NCI-H526 (cell line): ENCODE data around the gene NDUFAB1.
"Not testable (repeated sequence)": the region's sequence is repeated elsewhere in the genome, so short reads cannot be mapped to it uniquely, and the experiment has no call there.

ENCODE experiments used
- DNase-seq, 2 experiments: peaks; one replicate each; lab custom pipeline; 2025; lab: John Stamatoyannopoulos, UW

Gene NDUFAB1

DNA sequence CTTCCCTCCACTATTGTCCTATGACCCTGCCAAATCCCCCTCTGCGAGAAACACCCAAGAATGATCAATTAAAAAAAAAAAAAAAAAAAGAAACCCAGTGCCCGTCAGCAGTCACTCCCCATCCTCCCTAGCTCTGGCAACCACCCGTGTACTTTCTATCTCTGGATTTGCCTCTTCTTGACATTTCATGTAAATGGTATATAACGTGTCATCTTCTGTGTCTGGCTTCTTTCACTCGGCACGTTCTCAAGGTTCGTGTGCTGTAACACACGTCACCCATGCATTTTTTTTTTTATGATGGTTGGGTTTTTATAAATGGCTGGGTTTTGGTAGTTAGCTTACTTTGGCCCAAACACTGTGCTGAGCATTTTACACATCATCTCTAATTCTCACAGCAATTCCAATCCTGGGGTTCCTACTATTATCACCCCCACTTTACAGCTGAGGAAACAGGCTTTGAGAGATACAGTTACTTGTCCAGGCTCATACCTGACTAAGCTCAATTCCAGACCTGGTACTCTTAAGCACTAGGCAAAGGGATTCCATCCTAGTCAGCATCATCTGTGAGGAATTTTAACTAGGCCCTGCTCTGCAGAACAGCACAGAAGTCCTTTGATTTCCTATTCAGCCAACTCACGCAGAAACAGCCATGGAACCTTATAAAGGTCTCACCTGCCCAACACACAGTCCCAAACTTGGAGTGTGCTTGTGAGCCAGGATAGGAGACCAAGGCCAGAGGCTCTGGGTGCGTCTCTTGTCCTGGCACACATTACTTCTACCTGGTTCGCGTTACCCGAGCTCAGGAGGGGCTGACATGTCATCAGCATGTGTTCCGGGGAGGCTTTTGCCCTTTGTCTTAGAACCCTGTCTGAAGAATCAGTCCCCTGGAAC lies 11.7 kb downstream of the NDUFAB1 start:
- DNase-seq = no peak

DNA sequence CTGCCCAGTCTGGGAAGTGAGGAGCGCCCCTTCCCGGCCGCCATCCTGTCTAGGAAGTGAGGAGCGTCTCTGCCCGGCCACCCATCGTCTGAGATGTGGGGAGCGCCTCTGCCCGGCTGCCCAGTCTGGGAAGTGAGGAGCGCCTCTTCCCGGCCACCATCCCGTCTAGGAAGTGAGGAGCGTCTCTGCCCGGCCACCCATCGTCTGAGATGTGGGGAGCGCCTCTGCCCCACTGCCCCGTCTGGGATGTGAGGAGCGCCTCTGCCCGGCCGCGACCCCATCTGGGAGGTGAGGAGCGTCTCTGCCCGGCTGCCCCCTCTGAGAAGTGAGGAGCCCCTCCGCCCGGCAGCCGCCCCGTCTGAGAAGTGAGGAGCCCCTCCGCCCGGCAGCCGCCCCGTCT lies 12.8 kb downstream of the NDUFAB1 start:
- not testable (repeated sequence) for DNase-seq

DNA sequence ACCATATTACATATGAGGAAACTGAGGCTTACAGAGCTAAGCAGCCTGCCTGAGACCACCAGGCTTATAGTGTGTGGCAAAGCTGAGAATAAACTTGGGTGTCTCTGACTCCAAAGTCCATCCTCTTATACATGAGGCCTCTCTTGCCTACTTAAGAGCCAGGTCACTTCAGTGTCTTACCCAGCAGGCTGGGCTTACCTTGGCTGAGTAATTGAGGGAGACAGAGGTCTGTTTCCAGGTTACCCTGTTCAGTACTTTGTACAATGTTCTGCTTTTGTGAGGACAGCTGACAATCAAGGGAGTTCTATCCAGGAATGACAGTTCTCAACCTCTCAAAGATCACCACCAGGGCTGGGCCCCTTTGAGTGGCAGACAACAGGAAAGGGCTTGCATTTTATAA lies 14.4 kb downstream of the NDUFAB1 start:
- DNase-seq = no peak

DNA sequence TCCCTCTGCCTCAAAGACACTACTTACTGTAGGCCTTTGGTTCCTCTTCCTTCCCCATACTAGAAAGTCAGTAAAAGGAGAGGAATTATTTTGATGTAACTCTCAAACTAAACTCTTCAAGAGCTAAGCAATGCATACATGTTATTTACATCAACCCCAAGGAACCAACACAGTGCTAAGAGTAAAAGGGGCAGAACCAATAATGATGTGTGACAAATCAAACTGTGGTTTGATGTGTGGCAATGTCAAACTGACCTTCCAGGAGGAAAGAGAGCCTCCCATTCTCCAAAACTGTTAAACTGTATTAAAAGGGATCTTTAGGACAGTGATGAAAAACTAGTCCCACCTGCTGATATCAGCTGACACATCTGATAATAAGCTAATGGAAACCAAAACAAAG lies 15.7 kb downstream of the NDUFAB1 start:
- no peak for DNase-seq

DNA sequence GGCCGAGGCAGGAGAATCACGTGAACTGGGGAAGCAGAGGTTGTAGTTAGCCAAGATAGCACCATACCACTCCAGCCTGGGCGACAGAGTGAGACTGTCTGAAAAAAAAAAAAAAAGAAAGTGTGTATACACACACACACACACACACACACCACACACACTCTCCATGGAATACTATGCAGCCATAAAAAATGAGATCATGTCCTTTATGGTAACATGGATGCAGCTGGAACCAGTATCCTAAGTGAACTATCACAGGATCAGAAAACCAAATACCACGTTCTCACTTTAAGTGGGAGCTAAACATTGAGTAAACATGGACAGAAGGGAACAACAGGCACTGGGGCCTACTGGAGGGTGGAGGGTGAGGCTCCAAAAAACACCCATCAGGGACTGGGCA lies 16.7 kb downstream of the NDUFAB1 start:
- DNase-seq = no peak

DNA sequence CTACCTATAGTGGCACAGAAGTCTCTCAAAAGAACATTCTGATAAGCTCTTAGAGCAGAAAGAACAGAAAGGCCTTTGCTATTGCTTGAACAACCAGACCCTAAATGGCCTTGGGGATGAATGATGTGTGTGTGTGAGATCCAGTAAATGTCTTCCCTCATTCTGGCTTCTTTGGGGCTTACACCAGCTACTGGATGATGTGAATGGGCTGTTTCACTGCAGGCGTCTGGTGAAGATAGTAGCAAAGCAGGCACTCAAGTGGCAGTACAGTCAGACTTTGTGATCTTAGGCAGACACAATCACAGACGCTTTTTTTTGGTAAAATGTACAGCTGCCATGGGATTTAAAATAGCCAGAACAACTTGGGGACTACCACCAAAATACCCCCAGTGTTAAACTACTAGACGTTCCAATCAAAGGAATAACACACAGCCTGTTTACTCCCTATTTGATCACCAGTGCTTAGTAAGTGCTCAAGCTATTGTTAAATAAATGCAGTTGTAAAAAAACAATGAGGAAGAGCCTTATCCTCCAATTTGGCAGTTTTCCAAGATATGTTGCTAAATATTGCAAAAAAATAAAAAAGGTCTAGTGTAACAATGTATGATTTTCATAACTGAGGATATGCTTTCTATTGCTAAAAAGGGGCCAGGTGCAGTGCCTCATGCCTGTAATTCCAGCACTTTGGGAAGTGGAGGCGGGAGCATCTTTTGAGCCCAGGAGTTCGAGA lies 17.9 kb downstream of the NDUFAB1 start:
- DNase-seq = no peak

DNA sequence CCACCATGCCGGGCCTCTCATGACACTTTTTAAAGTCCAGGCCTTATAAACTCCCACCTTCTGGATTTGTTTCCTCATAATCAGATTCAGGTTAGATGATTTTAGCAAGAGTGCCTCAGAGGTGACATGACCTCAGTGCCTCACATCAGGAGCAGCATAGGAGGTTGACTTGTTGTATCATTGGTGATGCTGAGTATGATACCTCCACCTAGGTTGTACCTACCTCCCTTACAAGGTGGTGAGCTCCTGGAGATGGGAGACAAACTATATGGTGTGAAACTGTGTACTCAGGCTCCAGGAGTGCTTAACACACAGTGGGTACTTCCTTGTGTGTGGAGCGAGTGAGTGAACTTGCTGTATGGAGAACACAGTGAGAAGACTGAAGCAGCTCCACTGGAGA lies 18.6 kb downstream of the NDUFAB1 start:
- no peak for DNase-seq

DNA sequence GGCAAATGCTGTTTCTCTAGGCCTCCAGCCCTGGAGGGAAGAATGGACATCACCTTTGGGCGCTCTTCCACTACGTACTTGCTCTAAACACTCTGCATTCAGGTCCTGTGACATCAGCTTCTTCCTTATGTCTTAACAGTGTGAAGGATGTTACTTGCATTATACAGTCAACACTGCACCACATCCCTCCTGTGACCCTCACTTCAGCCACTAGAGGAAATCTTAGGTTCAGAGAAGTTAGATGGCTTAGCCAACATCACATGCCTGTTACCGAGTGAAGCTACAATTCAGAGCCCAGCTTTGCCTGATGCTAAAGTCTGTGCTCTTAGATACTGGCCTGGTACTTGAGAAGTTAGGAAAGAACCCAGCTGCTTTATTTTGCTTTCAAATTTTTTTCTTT lies 20.3 kb downstream of the NDUFAB1 start:
- no peak for DNase-seq

DNA sequence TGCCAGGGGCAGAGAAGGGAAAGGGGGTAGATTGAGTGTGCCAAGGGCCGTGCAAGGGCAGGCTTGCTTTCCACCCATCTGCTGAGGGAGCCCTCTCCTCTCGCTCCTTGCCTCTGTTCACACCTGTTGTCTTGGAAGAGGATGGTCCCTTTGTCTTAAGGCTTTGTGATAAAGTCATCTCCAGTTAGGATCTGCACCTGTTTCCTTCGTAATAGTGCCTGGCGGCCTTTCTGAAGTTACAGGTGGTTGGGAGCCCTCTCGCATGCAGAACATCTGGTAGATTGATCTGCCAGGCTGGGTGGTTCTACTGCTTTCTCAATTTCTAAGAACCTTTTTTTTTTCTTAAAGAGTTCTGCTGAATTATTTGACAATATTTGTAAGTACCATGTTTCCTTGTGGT lies 22.3 kb downstream of the NDUFAB1 start:
- no peak for DNase-seq

DNA sequence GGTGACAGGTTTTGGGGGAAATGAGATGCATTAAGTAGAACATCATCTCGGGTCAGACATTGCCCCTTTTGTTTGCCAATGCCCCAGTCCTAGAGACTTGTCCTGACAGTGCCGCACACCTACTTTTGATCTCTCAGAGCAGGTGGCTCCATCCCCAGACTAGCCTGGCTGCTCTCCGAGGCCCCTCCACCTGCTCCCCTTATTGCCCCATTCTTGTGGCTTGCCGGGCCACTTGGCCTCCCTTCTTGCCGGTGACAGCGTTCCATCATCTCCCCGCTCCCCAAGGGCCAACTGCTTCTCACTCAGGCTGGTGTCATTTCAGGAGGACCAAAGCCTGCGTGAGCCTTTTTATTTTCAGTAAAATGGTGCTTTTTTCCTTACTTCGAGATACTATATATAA lies 23.7 kb downstream of the NDUFAB1 start:
- DNase-seq = no peak

DNA sequence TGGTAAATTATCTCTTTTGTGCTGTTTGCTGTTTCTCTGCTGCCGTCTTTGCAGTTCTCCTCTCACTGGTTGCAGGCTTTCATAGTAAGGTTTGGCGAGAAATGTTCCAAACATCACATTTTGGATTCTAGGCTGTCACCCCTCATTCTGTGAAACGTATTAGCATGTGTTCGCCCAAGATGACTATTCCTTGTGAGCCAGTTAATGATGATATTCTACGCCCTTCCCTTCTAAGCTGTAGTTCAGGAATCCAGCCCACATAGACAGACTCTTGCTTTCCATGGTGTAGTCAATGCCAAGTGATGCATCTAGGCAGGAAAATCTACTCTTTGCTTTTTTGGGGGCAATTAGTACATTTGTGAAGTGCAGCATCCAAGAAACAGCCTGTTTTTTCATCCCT lies 24.2 kb downstream of the NDUFAB1 start:
- no peak for DNase-seq

DNA sequence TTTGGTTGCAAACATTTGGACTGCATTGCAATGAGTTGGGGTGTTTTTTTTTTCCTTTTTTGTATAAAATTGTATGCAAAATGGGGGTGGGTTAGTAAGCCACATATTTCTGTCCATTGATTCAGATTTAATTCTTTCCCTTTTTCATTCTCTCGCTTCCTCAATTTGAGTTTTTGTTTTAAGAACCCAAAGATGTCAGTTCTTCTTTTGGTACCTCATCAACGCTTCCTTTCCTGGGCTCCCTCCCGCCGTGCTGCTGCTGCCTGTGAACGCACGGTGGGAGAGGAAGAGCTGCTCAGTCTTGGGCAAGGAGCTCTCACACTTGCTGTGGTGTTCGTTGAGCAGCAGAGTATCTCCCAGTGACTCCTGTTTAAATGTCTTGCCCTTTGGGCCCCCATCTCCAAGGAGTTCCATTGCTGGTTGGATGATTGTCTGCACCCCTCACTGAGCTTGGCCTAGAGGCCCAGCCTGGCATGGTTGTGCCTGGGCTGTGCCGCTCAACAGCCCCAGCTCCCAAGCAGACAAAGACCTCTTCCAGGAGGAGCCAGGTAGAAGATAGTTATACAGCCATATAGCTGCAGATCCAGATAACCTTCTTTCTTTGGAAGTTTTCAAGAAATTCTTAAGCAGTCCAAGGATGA lies 25.0 kb downstream of the NDUFAB1 start:
- no peak for DNase-seq

DNA sequence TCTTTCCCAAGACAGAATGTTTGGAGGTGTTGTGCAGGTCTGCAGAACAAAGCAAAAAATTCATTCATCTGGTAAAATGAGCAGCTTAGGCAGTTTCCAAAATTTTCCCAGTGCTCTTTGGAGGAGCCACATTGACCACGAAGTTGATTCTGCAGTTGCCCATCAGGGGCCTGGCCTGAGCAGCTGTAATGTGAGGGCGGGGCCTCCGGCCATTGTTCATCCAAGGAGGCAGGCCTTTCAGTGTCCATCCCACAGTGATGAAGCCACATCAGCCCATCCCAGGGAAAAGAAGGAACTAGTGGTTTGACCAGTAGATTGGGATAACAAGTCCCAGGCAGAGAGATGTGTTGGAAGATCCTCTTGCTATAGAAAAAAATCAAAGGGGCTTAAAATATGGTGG lies 28.5 kb downstream of the NDUFAB1 start:
- DNase-seq = no peak

DNA sequence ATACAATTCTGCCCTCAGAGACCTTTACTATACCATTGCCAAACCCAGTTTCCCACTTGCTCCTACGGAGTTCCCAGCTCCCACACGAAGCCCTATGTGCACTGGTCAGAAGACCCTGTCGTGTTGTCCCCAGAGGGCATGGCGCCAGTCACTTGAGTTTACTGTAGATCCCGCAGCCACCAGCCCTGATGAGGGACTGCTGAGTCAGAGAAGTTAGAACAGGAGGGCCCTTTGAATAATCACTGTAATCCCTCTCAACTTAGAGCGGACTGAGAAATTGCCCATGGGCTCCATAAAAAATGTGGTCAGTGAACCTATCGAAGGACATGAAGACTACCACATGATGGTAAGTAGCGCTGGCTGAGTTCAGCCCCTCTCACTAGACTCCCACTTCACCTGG lies 29.4 kb downstream of the NDUFAB1 start:
- DNase-seq = no peak

DNA sequence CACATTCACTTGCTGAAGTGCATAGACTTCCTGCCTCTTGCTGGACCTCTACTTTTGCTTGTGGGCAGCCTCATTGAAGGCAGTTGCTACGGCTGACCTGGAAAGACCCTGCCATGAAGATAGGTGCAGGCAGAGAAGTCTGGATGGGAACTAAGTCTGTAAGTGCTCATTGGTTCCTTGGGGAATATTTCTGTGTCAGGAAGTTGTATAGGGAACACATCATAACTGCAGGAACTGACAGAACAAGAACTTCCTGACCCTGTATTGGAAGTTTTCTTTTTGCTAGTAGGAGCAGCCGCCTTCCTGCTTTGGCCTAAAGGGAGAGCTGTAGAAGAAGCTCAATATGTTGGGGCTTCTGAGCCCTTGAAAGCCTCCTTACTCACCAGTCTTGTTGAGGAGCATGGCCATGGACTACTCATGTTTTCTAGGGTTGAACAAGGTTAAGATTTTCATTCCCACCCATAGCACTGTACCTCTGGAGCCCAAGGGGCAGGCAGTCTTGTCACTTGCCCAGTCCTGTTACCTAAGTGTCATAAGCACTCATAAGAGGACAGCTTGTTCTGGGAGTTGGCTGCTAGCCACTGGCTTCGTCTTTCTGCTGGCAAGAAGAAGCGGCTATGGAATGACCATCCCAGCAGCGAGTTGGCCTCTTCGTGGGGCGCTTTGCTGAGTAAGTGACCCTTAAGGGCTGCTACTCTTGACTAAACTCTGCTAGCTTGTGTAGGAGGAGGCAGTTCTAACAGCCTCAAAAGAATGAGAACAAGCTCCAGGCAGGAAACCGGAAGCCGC lies 31.3 kb downstream of the NDUFAB1 start:
- DNase-seq = no peak

DNA sequence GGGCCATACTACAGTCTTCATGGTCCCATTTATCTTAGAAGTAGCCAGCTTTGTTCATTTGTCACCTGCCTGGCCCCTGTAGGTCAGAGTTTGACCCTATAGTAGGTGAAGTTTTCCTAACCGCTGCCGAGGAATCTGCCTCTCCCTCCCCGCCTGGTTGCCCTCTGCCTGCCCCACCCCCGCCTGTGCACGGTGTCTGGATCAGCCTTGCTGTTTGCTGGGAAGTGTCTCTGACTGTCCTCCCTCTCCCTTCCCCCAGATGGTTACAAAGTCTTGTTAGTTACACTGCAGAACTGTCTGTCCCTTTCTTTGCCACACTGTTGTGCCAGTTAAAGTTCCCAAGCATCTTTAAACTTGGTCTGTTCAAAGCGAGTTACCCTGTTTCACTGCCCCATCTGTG lies 32.9 kb downstream of the NDUFAB1 start:
- DNase-seq = no peak

DNA sequence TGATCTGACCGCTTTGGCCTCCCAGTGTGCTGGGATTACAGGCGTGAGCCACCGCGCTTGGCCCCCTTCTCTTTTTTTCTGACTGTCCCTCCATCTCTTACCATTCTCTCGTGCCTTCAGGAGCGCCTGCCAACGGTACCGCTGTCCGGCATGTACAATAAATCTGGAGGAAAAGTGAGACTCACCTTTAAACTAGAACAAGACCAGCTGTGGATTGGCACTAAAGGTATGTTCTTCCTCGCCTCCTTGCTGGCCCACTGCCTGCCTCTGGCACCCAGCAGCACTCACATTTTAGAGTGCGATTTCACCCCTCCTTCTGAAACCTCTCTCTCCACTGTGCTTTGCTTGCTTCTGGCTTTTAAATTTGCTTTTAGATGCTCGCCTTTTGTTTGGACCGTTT lies 33.6 kb downstream of the NDUFAB1 start:
- DNase-seq = no peak

DNA sequence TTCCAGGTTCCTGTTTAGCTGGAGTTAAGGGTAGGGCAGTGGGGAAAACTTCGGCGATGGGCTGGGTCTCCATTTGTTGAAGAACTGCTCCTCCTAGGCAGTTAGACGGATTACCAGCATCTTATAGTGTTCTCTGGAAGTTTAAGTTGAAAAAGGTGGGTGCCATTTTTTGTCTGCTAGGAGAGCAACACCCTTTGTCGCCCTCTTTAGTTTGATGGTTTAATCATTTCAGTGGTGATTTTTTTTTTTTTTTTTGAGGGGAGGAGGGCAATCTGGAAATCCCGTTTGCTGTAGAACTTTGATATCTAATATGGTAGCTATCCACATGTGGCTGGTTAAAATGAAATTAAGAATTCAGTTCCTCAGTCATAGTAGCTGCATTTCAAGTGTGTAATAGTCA lies 34.5 kb downstream of the NDUFAB1 start:
- no peak for DNase-seq

DNA sequence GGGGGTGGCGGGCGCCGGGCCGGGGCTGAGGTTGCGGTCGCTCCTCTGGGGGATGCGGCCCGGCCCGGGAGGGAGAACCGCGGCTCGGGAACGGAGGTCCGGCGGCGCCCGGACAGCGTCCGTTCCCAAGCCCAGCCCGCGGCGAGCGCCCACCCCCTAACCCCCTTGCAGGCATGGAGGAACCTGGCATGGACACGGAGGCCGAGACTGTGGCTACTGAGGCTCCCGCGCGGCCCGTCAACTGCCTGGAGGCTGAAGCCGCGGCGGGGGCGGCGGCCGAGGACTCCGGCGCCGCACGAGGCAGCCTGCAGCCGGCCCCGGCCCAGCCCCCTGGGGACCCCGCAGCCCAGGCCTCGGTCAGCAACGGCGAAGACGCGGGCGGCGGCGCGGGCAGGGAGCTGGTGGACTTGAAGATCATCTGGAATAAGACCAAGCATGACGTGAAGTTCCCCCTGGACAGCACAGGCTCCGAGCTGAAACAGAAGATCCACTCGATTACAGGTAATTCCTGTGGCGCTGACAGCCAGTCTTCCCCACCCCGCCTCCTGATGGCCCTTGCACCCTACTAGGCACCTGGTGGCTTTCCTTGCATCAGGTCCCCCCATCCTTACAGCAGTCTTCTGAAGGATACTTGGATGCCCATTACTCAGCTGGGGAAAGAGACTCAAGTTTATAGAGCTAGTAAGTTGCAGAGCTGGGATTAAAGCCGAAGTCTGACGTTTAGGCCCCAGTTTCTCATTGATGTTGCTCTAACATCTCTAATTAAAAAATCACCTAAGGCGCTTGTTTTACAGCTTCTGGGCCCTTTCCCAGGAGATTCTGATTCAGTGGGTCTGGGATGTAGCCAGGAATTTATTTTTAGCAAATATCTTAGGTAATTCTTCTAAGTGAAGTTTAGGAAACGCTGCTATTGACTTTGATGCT lies 38.1 kb downstream of the NDUFAB1 start:
- peak in 1 of 2 experiments; percentile 12 for DNase-seq

DNA sequence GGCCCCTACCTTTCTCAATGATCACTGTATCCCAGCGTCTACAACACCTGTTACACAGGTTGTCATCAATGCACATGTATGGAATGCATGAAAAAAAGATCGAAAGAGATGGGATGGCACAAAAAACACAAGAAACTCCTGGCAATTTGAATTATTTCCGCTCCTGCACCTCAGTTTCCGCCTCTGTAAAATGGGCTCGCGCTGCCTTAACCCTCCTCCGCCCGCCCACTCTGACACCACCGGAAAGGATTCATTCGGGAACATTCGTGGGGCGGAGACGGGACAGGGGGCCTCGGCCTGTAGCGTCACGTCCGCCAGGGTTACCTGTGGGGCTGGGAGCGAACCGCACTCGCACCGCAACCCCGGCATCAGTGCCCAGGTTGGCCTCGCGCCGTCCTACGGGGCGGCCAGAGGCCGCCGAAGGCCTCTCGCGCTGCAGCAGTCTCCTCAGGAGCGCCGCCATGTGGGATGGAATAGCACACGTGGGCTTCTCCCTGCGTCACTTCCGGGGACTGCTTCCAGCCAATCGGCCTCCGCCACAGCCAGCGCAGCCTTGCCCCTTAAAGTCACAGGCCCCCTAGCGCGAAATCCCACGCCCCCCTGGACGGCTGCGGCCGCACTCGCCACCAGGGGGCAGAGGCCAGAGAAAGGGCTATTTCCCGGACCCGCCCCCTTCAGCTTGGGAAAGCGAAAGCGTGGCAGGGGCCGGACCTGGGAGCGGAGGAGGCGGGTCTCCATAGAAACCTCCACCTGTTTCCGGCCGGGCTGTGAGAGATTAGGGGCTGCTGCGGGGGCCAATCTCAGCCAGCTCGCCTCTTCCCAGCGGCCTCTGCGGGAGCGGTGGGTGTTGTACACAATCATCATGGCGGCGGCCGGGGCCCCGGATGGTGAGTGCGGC lies 39.0 kb downstream of the NDUFAB1 start, which contains the start of the genes EARS2 and UBFD1:
EARS2 (minus strand) TSS at position 470 of the 898 bp plus-strand sequence; CDS start at position 463, 7 bp downstream.
UBFD1 (plus strand) TSS at position 847 of the 898 bp plus-strand sequence; CDS start at position 863, 16 bp downstream.
- peak; percentile 95 to 98 for DNase-seq
